Measurements from ENCODE around the gene KIAA0513.
"Not testable (repeated sequence)": the region's sequence is repeated elsewhere in the genome, so short reads cannot be mapped to it uniquely, and the experiment has no call there.

The KIAA0513 gene

DNA sequence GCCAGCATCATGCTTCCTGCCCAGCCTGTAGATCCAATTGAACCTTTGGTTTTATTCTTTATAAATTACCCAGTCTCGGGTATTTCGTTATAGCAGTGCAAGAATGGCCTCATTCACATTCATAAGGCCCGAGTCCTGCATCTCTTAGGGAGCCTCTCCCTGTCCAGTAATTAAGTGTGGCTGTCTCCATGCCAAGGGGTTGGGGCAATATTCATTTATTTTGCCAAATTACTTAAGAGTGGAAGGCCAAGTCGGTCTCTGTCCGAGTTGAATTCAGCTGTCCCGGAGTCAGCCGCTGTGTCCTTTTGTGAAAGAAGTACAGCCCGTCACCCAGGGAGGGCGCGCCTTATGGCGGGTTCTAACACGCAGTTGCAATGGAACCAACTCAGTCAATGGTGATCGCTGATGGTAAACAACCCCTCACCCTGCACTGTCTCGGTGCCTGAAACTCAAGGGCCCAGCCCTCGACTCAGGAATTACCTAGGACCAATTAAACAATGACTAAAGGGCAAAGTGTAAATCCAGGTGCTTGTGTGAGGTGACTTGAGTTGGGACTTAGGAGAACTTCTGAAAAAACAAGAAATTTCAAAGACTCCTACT is 22.2 kb downstream of the KIAA0513 start:
- DNase-seq, result no peak

DNA sequence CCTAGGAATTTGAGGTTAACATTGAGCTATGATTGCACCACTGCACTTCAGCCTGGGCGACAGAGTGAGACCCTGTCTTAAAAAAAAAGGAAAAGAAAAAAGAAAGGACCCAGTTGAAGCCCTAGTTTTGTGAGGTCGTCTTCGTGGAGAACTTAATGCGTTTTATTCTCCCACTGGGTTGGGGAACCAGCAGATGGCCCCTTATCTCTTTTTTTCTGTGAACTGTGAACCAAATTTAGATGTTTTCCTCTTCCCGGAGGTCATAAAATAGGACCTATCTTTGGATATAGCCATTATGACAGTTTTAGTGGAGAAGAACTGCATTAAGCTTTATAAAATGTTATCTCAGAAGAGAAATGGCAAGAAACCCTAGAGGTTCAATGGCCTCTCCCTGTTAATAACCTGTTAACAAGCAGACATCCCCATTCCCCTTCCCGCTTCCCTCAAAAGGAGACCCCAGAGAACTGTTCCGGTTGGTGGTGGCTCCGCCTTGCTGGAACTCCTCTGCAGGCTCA is 23.5 kb downstream of the KIAA0513 start:
- DNase-seq, result no peak

DNA sequence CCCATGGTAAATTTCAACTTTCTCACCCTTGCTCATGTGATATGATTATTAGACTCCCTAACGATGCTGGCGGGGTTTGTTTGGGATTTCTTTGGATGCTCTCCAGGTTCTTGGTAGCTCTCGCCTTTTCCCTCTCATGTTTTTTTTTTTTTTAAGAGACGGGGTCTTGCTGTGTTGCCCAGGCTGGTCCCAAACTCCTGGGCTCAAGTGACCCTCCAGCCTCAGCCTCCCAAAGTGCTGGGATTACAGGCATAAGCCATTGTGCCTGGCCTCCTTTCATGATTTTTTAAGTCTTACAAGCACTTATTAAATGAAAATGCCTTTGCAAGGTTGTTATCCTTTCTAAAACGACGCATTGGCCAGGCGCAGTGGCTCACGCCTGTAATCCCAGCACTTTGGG is 24.1 kb downstream of the KIAA0513 start:
- no peak for DNase-seq

DNA sequence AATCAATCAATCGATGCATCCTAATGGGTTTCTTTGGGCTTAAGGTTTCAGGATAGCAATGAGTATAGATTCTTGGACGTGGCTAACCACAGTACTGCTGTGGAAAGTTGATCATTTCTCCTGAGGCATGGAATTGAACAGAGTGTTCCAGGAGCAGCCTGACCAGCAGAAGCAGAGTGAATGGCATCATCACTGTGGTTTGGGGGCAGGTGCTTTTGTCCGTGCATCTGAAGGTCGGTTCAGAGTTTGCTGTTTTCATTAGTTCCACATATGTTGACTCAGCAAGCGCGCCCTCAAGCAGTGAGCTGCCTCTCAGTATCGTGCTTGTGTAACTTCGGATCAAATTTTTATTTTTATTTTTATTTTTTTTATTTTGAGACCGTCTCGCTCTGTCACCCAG is 24.9 kb downstream of the KIAA0513 start:
- no peak for DNase-seq

DNA sequence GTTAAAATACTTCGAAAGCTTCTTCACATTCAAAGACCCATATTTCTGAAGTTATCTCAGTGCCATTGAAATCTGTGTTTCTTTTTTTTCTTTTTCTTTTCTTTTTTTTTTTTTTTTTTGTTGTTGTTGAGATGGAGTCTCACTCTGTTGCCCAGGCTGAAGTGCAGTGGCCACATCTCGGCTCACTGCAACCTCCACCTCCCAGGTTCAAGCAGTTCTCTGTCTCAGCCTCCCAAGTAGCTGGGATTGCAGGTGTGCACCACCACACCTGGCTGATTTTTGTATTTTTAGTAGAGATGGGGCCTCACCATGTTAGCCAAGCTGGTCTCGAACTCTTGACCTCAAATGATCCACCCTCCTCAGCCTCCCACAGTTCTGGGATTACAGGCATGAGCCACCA is 26.7 kb downstream of the KIAA0513 start:
- DNase-seq, result not testable (repeated sequence)

DNA sequence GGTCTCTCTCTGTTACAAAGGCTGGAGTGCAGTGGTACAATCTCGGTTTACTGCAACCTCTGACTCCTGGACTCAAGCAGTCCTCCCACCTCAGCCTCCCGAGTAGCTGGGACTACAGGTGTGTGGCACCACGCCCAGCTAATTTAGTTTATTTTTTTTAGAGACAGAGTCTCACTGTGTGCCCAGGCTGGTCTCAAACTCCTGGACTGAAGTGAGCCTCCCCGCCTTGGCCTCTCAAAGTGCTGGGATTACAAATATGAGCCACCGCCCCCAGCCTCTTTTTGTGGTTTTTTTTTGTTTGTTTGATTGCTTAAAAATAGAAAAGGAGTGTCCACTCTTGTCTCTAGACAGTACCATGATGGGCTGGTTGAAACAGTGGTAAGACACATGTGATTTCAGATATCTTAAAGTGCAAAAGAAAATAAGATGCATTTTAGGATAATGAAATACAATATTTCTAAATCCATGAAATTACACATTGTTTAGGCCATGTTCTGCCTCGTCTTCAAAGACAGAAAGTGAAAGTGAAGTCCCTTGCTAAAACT is 27.4 kb downstream of the KIAA0513 start:
- DNase-seq, result no peak

DNA sequence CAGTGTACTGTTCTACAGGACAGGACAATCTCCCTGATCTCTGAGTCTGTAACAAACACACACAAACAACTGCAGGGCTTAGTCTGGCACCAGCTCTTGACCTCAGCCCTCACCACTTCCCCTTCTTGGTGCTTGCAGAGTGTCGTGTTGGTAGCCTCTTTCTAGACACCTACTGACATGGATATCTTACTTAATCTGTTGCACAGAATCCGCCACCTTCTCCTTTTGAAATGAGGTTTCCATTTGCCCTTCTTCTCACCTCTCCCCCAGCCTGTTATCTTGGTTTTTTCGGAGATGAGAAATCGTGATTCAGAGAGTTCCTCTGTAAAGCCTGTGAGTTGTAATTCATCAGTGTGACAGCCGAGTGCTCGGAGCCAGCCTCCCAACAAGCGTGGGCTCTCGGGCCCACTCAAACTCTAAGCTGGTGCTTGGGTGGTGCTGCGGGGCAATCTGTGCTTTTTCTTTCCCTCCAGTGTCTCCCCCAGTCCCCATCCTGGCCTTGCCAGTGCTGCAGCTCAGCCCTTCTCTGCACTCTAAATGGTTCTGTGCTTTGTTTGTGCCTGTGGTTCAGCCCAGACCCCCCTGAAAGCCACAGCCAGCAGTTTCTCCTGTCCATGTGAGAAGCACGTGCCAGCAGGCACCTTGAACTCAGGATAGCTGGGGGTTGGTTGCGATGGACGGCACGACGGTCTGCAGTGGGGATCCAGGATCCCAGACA is 28.1 kb downstream of the KIAA0513 start:
- DNase-seq, result peak; percentile 92

DNA sequence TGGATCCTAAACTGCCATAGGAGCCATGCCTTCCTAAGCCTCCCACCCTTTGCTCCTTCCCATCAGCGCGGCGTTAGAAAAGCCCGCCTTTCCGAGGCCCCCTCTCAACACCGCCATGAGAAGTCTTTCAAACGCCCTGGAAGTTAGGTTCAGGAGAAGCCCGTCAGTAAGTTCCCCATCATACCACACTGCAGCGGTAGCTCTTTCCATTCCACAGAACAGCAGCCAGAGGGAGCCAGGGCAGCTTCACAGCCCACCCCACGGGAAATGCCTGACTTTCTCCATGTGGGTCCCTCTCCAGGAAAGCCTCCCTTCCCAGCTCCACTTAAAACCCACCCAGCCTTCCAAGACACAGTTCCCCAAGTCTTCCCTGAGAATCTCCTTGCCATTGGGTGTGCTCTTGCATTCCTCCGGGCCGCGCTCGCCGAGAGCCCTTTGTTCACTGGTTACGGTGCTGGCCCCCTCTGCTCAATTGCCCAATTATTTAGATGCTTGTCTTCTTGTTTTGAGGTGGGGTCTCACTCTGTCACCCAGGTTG is 28.7 kb downstream of the KIAA0513 start:
- peak; percentile 52 for DNase-seq

DNA sequence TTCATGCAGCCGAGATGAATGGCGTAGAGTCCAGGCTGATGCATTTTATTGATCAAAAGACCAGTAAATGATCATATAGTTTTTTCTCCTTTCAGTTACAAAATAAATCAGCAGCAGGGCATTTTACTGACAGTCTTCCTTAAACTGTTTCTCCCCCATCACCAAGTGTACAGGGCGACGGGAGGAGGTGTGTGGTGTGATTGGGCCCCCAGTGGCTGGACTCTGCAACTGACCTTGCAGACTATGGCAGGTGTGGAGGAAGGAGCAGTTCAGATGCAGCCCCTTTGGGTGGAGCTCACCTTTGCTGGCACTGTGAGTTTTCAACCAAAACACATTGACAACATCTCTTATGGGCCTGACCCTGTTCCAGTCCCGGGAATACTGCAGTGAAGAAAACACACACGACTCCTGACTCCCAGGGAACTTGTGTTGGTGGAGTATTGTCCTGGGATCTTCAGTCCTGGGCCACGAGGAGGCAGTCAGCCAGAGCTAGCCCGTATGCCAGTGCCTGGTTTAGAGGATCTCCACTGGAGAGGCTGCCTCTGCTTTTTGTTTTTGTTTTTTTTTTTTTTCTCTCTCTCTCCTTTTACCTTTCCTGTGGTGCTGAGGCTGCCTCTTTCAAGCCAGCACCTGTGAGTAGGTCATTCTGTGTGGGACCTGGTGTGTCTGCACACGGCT is 29.8 kb downstream of the KIAA0513 start:
- DNase-seq, result no peak

DNA sequence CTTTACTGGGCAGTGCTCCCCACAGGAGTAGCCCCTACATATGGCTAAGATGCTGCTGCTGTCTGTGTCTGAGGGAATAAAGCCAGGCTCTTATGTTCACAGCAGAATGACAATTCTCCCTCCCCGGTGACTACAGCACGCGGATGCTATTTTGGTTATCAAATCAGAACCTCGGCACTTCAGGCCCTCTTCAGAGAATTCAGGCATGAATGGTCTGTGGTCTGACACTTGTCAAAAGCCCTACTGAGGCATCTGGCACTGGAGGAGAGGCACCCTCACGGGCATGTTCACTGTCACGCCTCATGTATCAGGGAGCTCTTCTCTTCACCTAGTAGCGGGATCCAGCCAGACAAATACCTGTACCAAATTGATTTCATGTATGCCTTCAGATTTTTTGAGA is 30.4 kb downstream of the KIAA0513 start:
- no peak for DNase-seq

DNA sequence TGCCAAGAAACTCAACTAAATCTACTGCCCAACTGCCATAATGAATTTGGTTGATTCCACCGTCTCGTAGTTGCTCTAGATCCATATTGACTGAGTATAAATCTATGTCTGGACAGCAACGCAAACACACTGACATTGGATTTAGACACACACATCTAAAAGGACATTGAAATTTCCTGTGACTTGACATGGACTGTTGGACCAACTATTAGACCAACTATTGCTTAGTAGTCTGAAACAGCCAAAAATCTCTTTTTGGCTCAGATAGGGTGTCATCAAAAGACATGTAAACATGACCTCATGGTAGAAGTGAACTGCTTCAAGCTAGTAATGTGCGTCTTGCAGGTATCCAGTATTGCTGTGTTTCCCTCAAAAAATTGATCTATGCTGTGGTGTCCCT is 31.3 kb downstream of the KIAA0513 start:
- DNase-seq, result no peak

DNA sequence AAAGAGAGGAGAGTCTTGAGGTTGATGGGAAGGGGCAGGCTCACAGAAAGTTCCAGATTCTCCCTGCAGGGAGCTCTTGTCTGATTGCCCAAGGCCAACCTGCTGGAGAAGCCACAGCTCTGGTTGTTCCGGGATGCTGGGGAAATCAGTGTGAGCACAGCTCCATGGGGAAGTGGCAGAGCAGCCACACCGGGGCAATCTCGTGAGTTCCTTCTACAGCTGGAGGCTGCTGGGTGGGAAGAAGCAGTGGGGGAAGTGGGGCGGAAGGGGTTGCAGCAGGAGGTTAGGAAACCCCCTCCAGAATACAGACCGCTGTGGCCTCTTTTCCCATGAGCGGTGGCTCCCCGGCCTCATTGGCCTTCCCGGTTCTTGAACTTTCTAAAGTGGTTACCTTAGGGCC is 34.0 kb downstream of the KIAA0513 start:
- no peak for DNase-seq

DNA sequence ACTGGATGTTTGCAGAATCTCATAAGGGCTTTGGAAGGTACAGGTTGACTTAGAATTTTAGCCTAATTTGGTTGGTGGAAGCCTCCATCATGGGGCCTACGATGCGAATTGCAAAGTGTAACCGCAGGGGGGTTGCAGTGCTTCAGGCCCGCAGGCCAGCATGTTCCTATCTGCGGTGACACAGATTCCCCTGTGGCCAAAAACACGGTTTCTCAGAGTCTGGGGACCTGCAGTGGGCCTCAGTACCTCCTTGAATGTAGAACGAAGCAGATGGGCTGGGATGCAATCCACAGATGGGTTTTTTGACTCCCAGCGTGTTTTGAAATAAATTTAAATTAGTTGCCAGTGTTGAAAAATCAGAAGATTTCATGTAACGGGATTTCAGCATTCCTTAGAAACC is 34.7 kb downstream of the KIAA0513 start:
- DNase-seq, result no peak

DNA sequence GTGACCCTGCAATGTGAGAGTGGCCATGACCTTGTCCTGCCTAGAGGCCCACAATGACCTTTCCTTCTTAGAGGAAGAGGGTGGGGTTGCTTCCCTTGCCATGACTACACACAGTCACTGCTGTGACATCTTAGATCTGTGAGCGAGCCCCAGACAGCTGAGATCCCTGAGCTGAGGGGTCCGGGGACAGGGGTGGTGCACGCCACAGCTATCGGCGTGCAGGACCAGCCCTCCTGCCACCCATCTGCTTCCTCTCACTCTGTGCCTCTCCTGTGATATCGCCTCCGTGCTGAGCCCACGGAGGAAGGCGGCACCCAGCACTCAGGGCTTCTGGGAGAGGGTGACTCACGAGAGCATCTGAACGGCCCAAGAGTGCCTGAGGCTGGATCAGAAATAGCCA is 35.2 kb downstream of the KIAA0513 start:
- DNase-seq, result no peak

DNA sequence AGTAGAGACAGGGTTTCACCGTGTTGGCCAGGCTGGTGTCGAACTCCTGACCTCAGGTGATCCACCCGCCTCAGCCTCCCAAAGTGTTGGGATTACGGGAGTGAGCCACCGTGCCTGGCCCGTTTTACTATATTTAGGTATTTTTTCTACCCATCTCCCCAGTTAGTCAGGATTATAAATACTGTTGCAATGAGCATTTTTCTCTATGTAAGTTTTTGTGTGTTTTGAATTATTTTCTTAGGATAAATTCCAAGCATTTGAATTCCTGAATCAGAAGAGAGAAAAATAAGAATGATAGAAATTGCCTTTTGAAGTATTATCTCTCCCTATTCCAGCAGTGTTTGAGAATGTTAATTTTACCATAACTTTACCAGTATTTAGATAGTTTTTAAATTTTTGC is 36.6 kb downstream of the KIAA0513 start:
- DNase-seq, result no peak

DNA sequence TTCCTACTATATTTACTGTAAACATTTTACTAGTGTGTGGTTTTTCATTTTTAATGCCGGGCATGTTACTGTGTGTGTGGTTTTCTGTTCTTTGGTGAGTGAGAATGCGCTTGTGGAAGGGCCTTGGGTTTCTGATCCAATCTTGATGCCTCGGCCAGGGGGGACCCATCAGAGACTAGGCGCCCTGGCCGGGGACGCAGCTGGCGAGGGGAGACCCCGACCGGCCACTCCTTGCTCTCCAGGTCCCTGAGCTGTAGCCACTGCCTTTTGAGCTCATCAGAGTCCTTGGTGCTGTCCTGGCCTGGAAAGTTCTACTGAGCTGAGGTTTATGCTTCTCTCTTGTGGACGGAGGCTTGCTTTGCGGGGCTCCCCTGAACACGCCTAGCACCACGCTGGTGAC is 37.5 kb downstream of the KIAA0513 start:
- no peak for DNase-seq

DNA sequence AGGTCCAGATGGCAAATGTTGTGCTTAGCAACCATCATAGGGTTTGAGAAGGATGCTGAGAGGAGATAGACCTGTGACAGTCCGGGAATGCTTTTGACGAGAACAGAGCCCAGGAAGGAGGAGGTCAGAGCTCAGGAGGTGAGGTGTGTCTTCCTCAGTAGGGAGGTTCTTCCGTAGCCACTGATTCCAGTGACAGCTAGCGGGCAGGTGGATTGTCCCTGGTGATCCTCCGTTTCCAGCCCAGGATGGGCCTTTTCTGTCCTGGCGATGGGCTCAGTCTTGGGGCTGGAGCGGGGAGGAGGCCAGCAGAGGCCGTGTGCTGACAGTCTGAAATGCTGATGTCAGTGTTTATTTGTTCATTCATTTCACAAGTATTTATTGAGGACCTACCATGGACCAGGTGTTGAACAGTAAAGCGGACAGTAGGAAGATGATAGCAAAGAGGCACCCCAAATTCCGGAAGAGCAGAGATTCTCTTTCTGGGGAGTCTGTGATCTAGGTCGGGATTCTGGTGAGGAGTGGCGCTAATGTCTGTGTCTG is 38.8 kb downstream of the KIAA0513 start:
- no peak for DNase-seq

DNA sequence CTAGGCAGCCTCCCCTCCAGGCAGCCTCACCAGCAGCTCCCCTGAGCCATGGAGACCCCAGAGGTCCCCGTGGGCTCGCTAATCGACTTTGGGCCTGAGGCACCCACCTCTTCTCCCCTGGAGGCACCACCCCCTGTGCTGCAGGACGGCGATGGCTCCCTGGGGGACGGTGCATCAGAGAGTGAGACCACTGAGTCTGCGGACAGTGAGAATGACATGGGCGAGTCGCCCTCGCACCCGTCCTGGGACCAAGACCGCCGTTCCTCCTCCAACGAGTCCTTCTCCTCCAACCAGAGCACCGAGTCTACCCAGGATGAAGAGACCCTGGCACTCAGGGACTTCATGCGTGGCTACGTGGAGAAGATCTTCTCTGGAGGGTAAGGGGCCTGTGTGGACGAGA is 39.4 kb downstream of the KIAA0513 start:
- no peak for DNase-seq

DNA sequence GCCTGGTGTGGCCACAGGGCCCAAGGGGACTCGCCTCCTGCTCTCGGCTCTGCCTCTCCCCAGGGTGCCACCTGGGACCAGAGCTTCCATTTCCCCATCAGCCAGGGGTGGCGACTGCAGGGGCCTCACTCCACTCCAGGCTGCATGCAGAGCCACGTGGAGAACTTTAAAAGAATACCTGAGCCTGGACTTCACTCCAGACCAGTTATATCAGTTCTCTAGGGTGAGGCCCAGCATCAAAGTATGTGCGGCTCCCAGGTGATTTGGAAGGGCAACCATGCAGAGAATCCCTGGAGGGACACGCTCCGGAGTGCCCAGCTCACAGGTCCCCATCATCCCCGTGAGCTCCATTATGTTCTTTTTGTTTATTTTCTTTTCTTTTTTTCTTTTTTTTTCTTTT is 39.8 kb downstream of the KIAA0513 start:
- no peak for DNase-seq

DNA sequence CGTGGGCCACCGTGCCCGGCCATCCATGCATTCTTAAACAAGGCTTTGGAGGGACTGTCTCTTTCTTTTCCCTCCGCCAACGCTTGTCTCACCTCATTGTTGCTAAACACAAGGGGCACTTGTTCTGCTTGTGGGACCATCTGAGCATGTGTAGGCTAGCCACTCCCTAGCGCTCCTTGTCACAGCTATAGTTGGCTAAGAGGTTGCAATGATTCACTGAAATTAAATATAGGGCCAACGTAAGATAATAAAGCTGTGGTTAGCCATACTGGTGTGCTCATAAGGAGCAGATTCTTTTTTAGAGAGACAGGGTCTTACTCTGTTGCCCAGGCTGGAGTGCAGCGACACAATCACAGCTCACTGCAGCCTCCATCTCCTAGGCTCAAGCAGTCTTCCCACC is 41.2 kb downstream of the KIAA0513 start:
- no peak for DNase-seq

DNA sequence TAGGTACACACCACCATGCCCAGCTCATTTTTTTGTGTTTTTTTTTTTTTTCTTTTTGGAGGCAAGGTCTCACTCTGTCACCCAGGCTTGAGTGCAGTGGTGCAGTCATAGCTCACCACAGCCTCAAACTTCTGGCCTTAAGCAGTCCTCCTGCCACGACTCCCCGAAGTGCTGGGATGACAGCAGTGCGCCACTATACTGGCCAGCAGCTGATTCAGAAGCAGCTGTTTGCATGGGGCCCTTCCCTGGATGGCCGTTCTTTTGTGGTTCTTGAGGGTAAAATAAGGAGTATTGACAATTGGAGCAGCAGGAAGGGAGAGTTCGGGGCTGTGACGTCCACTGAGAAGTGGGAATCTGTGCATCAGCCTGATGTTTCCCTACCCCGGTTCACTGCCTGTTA is 41.6 kb downstream of the KIAA0513 start:
- no peak for DNase-seq

DNA sequence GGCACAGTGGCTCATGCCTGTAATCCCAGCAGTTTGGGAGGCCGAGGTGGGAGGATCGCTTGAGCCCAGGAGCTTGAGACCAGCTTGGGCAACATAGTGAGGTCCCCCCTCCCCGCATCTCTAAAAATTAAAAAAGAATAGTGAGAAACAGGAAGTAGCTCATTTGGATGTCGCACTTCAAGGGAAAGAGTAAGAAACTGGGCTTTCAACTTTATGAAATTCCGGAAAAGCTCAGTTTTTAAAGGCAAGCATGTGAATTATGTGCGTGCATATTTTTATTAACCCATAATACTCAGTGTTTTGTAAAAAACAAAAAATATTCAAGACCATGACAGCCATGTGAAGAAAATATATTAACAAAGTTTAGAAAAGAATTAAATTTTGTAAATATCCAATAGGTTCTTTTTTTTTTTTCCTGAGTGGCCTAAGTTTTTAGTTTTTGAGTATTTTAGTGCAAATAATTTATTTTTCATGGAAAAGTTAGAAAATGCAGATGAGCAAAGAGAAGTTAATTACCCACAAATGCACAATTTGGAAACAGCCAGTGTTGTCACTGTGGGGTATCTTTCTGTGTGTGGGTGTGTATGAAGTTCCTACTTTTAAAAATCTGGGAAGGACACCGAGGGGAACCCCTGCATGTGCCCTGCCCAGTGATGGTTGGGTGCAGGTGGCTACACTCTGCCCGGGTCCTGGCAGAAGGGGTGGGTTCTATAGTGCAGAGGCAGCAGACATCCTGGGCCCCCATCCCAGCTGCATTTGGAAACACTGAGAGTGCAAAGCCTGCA is 44.7 kb downstream of the KIAA0513 start:
- no peak for DNase-seq

DNA sequence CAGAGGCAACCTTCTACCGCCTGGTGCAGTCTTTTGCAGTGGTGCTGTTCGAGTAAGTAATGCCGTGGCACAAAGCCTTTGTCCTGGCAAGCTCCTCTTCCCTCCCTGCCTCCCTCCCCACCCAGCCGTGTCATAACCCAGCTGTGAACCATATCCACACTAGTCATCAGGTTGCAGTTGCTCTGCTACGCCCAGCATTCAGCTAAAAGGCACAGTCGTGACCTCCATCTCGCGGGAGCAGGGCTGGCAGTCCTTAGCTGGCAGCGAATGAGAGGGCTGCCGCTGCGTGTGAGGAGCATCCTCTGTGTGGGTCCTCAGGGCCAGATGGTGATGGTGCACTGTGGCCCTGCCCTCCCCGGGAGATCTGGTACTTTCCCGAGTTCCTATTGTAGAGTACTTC is 45.4 kb downstream of the KIAA0513 start:
- peak; percentile 25 for DNase-seq

All from hematopoietic multipotent progenitor cell treated with erythropoietin and hydrocortisone succinate and interleukin-3 and kit ligand, for 6 days (in vitro differentiated cells).